ENCODE results near the gene PPP1R7. TPM values are rescaled to one million over a fixed set of nuclear protein-coding genes. Genes with fewer than 3 reads are reported as not detected.
A peak's percentile ranks its signal among the peaks of the same experiment; 100 is the strongest.

Gene PPP1R7
- polyA plus RNA-seq, 6 donors from 2014 or later: 96.4 to 130 (median 112) TPM

DNA sequence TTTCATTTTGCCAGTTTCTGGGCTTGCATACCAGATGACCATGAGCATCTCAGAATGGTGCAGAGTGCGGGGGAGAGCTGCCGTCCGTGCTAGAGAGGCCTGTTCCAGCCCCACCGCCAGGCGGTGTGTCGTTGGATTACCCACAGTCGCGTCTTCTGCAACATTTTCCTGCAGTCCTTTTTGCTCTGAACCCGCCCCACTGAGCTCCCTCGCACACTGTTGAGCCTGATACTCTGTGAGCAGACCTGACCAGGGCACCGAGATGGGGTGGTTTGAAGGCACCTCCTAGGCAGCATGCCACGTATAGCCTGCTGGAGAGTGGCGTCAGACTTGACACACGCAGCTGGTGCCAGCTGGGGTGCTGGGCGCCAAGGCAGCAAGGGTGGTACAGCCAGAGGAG, 18.1 kb downstream of the PPP1R7 start:
- ATAC-seq (ENCODE audit: low read depth in 2 of 2) (no peak), DNase-seq (no peak)
- Mint-ChIP-seq H3K9me3 (peaks cover 8 to 20% (median 13%) of the 10 kb centered on the region in 7 donors), H3K4me1 (peaks cover 0 to 5% (median 0%) of the 10 kb centered on the region in 3 donors), H3K27ac (peak overlapping the region in 1 of 6 donors; percentile 58), H3K4me3 (no peak overlapping the region), H3K36me3 (peaks cover 39 to 43% of the 10 kb centered on the region in 2 donors), H3K27me3 (no peaks in the 10 kb centered on the region)

DNA sequence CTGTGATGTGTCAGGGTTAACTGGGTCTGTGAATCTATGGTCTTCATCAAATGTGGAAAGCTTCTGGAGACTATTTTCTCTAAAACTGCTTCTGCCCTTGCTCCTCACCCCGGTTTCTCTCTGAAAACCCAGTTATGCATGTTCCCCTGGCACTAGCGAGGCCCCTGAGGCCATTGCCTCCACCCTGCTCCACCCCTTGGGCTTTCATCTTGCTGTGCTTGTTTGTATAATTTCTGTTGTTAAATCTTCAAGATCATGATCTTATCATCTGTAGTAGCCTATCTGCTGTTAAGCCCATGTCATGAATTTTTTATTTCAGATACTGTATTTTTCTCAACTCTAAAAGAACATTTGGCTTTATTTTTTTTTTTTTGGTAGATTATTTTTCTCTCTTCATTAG, 23.3 kb downstream of the PPP1R7 start:
- no peak for ATAC-seq (ENCODE audit: low read depth in 2 of 2)
- Mint-ChIP-seq H3K27ac (peak overlapping the region in 3 of 6 donors; percentile 9 to 46 (median 26)), H3K36me3 (peaks cover 45 to 56% of the 10 kb centered on the region in 2 donors), H3K4me1 (no peaks in the 10 kb centered on the region), H3K4me3 (no peak overlapping the region), H3K27me3 (no peaks in the 10 kb centered on the region), H3K9me3 (peaks cover 8 to 20% (median 15%) of the 10 kb centered on the region in 7 donors)
- DNase-seq: no peak

DNA sequence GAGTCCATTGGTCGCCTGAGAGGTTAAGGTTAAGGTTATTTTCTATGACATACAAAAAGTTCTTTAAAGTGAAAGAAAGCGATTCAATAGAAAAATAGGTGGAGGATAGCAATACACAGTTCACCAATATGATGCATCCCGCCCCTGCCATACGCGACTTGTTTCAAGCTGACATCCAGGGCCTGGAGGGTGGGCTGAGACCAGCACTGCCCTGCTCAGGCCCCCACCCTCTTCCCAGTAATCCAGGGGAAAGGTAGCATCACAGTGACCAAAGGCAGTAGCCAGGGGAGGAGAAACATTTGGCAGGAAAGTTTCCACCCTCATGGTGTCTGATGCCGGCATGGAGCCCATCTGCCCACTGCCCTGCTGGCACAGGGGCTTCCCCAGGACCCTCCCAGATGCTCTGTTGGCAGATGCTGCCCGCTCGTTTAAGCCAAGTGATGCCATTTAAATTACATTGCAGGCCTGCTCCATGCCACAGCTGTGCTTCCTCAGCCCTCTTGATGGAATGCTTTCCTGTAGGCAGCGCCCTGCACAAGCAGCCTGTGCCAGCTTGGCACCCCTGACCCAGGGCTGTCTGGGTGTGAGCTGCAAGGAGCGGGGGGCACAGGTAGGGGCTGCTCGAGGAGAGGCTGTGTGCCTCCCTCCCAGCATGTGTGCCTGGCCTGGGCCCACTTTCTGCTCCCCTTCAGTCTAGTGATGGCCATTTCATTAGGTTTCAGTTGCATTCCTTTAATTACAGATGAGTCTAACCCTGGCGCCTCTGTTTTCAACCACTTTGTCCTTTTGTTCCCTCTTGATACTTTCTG, 27.5 kb downstream of the PPP1R7 start:
- no peak for DNase-seq

DNA sequence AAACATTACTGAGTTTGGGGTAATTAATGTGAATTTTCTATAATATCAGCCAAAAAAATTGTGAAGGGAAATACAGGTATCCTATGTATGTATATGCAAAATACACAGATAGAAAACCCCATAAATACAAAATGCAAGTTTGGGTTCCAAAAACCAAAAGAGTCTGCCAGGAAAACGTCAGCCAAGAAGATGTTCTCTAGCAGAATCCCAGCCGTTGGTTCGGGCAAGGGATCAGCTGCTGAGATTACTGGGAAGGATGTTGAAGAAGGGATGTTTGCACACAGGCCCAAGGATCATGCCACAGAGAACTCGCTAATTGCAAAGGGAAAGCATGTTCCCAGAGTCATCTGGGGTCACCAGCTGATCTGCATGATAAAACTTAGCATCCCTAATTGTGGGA, 28.7 kb downstream of the PPP1R7 start:
- H3K4me3 Mint-ChIP-seq: no peak overlapping the region
- ATAC-seq (ENCODE audit: low read depth in 2 of 2) (no peak), DNase-seq (no peak)
- peaks cover 6 to 15% of the 10 kb centered on the region in 2 donors for H3K36me3 Mint-ChIP-seq
- peak overlapping the region in 1 of 6 donors; percentile 3 for H3K27ac Mint-ChIP-seq
- no peaks in the 10 kb centered on the region for H3K4me1 Mint-ChIP-seq
- no peaks in the 10 kb centered on the region for H3K9me3 Mint-ChIP-seq
- H3K27me3 Mint-ChIP-seq: no peaks in the 10 kb centered on the region

More for the DNA sequence above, 27.5 kb downstream of the PPP1R7 start:
- Mint-ChIP-seq H3K4me1 (no peaks in the 10 kb centered on the region), H3K27ac (no peak overlapping the region), H3K27me3 (no peaks in the 10 kb centered on the region), H3K4me3 (no peak overlapping the region), H3K36me3 (peaks cover 11 to 20% of the 10 kb centered on the region in 2 donors), H3K9me3 (peaks cover 0 to 4% (median 0%) of the 10 kb centered on the region in 7 donors)
- no peak for ATAC-seq (ENCODE audit: low read depth in 2 of 2)

DNA sequence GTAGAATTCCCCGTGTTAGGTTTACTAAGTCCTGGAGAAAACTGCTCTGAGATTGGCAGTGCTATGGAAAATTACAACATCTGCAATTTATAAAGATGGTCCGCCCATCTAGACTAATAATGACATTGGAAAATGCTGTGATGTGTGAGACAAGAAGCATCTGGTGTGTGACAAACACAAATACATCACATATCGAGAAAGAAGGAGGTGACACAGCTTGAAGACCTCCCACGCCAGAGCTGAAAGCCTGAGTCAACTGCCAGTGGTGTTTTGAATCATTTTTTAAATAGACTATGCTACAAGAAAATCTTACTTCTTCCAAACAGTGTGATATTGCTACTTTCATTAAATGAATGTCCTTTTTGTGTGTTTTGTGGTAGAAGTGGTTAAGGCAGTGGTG, 29.6 kb downstream of the PPP1R7 start:
- no peak overlapping the region for H3K27ac Mint-ChIP-seq

DNA sequence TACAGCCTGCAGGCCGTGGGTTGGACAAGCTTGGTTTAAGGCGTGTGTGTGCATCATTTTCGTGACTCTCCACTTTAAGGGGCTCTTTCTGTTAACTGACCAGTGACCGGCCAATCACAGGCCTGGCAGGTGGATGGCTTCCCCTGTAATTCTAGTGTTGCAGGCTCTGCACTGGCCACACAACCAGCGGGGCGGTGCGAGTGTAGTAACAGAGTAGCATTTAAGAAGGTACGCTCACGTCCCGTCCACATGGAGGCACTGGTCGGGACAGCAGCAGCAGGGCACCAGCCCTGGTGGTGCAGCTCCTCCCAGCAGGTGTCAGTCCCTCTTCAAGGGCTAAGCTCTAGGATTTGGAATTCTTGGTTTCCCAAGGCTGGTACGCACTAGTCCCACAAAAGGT, 30.2 kb downstream of the PPP1R7 start:
- Mint-ChIP-seq H3K4me1 (no peaks in the 10 kb centered on the region), H3K27me3 (no peaks in the 10 kb centered on the region), H3K36me3 (peaks cover 0 to under 1% of the 10 kb centered on the region in 2 donors), H3K4me3 (no peak overlapping the region), H3K9me3 (no peaks in the 10 kb centered on the region), H3K27ac (peak overlapping the region in 1 of 6 donors; percentile 60)
- ATAC-seq (ENCODE audit: low read depth in 2 of 2) (no peak), DNase-seq (no peak)

More for the DNA sequence above, 29.6 kb downstream of the PPP1R7 start:
- ATAC-seq (ENCODE audit: low read depth in 2 of 2) (no peak), DNase-seq (no peak)
- no peaks in the 10 kb centered on the region for H3K27me3 Mint-ChIP-seq
- H3K4me1 Mint-ChIP-seq: no peaks in the 10 kb centered on the region
- no peaks in the 10 kb centered on the region for H3K9me3 Mint-ChIP-seq
- H3K36me3 Mint-ChIP-seq: peaks cover 5 to 7% of the 10 kb centered on the region in 2 donors
- no peak overlapping the region for H3K4me3 Mint-ChIP-seq

DNA sequence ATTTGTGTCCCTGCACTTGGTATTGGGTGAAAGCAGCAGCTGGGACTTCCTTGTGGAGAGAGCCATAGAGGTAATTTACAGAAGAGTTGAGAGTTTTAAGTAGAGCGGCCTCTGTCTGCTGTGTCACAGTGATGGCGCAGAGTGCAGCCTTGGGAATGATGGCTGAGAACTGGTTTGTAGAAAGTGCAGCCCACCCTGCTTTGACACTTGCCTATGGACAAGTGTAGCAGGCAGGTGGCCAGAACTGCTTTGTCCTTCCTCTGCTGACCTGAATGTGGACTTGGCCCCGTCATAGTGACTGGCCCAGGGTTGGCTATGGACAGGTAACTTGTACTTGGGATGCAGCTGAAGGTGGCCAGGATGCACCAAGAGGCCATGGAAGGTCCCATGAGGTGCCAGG, 31.9 kb downstream of the PPP1R7 start:
- no peak for ATAC-seq (ENCODE audit: low read depth in 2 of 2)
- H3K27me3 Mint-ChIP-seq: no peaks in the 10 kb centered on the region
- H3K4me3 Mint-ChIP-seq: no peak overlapping the region
- DNase-seq: no peak
- H3K4me1 Mint-ChIP-seq: no peaks in the 10 kb centered on the region
- H3K36me3 Mint-ChIP-seq: no peaks in the 10 kb centered on the region
- no peak overlapping the region for H3K27ac Mint-ChIP-seq
- no peaks in the 10 kb centered on the region for H3K9me3 Mint-ChIP-seq

DNA sequence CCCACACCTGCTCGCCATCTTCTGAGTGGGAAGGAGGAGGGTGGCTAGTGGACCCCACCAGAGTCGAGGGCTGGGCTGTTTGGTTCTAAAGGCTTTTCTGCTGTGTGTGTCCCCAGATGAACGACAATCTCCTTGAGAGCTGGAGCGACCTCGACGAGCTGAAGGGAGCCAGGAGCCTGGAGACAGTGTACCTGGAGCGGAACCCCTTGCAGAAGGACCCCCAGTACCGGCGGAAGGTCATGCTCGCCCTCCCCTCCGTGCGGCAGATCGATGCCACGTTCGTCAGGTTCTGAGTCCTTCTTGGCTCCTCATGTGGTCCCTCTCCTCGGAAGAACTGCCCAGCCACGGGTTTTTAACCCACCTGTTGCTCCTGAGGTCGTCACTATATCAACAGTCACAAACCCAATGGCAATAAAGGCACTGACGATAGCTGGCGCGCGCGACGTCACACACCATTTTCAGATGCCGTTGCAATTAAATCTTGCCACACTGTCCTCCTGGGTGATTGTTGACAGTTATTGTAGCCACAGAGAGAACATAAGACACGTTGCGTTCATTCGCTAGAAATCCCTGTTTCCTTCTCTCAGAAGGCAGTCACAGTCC, 32.4 kb downstream of the PPP1R7 start:
- Mint-ChIP-seq H3K4me3 (no peak overlapping the region), H3K36me3 (no peaks in the 10 kb centered on the region), H3K9me3 (no peaks in the 10 kb centered on the region)

DNA sequence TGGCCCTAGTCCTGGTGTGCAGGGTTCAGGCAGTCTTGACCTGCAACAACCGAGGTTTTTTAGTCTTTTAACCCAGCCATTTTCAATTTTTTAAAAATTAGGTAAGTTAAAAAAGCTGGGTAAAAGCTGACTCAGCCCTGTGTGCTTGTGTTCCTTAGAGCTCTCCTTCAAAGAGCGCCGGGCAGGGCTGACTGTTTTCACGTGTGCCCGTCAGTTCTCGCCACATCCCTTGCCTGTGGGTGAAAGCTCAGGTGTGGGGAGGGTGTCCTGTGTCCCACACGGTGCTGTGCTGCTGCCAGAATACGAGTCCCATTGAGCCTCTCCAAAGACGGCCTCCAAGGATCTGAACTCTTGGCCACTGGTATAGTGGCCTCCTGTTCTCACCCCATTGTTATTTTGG, 33.0 kb downstream of the PPP1R7 start:
- H3K4me1 Mint-ChIP-seq: peaks cover 0 to 3% (median 0%) of the 10 kb centered on the region in 3 donors
- H3K9me3 Mint-ChIP-seq: no peaks in the 10 kb centered on the region
- no peak overlapping the region for H3K4me3 Mint-ChIP-seq
- no peaks in the 10 kb centered on the region for H3K27me3 Mint-ChIP-seq
- ATAC-seq (ENCODE audit: low read depth in 2 of 2) (no peak), DNase-seq (no peak)
- H3K27ac Mint-ChIP-seq: no peak overlapping the region
- H3K36me3 Mint-ChIP-seq: no peaks in the 10 kb centered on the region

More for the DNA sequence above, 32.4 kb downstream of the PPP1R7 start:
- H3K27ac Mint-ChIP-seq: no peak overlapping the region
- H3K27me3 Mint-ChIP-seq: no peaks in the 10 kb centered on the region
- ATAC-seq (ENCODE audit: low read depth in 2 of 2) (no peak), DNase-seq (no peak)
- no peaks in the 10 kb centered on the region for H3K4me1 Mint-ChIP-seq

DNA sequence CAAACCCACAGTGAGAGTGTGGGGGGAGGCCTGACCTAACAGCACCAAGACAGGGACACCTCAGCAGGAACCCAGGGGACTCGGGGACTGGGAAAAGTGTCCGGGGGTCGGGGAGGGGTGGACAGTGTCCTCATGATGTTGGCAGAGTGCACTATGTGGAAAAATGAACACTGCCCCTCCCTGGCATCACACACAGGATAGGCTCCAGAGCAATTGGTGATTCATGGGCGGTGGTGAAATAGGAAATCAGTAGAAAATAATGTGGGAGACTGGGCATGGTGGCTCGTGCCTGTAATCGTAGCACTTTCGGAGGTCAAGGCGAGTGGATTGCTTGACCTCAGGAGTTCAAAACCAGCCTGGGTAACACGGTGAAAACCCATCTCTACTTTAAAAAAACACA, 34.6 kb downstream of the PPP1R7 start:
- no peak overlapping the region for H3K27ac Mint-ChIP-seq
- no peak overlapping the region for H3K4me3 Mint-ChIP-seq

DNA sequence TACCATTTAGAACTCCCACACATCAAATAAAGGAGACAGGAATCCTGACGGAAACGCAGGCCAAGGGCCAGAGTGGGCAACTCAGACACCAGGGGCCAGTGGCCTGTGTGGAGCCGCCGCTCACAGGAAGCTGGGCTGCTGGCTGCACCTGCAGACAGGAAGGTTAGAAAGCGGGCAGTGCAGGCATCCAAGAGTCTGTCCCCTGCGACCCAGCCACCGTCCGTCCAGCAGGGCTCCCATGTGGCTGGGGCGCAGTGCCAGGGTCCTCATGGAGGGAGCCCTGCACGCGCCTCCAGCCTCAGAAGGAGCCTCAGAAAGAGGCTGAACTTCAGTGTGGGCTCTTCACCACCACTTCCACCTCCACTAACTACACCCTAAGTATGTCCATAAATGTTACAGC, 35.7 kb downstream of the PPP1R7 start:
- peaks cover 0 to 3% (median 0%) of the 10 kb centered on the region in 3 donors for H3K4me1 Mint-ChIP-seq
- ATAC-seq (ENCODE audit: low read depth in 2 of 2) (no peak), DNase-seq (no peak)
- no peaks in the 10 kb centered on the region for H3K36me3 Mint-ChIP-seq
- H3K9me3 Mint-ChIP-seq: no peaks in the 10 kb centered on the region
- no peaks in the 10 kb centered on the region for H3K27me3 Mint-ChIP-seq
- no peak overlapping the region for H3K27ac Mint-ChIP-seq
- no peak overlapping the region for H3K4me3 Mint-ChIP-seq

More for the DNA sequence above, 34.6 kb downstream of the PPP1R7 start:
- DNase-seq (no peak), ATAC-seq (ENCODE audit: low read depth in 2 of 2) (no peak)
- H3K9me3 Mint-ChIP-seq: no peaks in the 10 kb centered on the region
- no peaks in the 10 kb centered on the region for H3K36me3 Mint-ChIP-seq
- H3K4me1 Mint-ChIP-seq: peaks cover 0 to 3% (median 0%) of the 10 kb centered on the region in 3 donors
- no peaks in the 10 kb centered on the region for H3K27me3 Mint-ChIP-seq

DNA sequence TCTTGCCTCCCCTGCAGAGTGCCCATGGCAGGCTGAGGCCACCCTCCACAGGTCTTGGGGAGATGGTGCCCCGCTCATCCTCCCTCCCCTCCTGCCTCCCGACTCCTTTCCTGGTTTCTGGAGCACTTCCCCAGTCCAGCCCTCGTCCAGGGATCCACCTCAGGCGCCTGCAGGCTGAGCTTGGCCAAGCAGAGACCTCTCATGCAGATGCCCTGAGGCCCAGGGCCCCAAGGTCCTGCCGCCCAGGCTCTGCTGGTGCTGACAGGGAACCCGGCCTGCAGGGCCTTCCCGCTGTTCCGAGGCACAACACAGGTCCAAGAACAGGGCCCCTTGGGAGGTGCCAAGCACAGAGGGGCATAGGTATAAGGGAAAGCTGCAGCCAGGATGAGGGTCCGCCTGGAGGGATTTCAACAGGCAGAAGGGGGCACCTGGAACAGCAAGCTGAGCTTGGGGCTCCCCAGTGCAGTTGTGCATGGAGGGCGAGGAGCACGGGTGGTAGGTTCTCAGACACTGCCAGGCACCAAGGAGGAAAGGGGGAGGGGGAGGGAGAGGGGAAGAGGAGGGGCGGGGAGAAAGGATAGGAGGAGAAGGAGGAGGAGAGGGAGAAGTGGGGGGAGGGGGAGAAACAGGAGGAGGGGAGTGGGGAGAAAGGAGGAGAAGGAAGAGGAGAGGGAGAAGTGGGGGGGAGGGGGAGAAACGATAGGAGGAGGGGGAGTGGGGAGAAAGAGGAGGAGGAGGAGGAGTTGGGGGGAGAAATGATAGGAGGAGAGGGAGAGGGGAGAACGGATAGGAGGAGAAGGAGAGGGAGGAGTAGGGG, 37.0 kb downstream of the PPP1R7 start:
- no peak for DNase-seq
- Mint-ChIP-seq H3K27ac (peak overlapping the region in 2 of 6 donors; percentile 56 to 65), H3K4me3 (no peak overlapping the region), H3K9me3 (no peaks in the 10 kb centered on the region), H3K36me3 (no peaks in the 10 kb centered on the region), H3K27me3 (no peaks in the 10 kb centered on the region), H3K4me1 (peaks cover 0 to 3% (median 0%) of the 10 kb centered on the region in 3 donors)
- ATAC-seq (ENCODE audit: low read depth in 2 of 2): no peak

DNA sequence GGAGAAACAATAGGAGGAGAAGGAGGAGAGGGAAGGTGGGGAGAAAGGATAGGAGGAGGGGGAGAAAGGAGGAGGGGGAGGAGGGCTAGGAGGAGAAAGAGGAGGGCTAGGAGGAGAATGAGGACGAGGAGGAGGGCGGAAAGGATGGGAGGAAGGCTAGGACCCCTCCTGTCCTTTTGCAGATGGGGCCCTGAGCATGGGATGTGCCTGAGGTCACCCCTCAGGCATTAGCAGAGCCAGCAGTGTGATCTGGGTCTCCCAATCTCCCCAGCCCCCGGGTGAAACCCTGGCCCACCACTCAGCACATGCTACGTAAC, 37.6 kb downstream of the PPP1R7 start:
- Mint-ChIP-seq H3K36me3 (no peaks in the 10 kb centered on the region), H3K4me1 (peaks cover 0 to 3% (median 0%) of the 10 kb centered on the region in 3 donors), H3K27ac (peak overlapping the region in 1 of 6 donors; percentile 56), H3K27me3 (no peaks in the 10 kb centered on the region), H3K9me3 (no peaks in the 10 kb centered on the region), H3K4me3 (no peak overlapping the region)
- ATAC-seq (ENCODE audit: low read depth in 2 of 2) (no peak), DNase-seq (no peak)
